SU-DHL-6 (cell line): ENCODE data around the gene VWC2L.

Experiments
- H2AFZ ChIP-seq: fragments of 200-600 bp; sonication (generic); 2 replicates; pipeline ENCODE4 v1.6.1; 2014; ENCODE audit warnings: low read depth, mild to moderate bottlenecking, moderate library complexity, mixed read lengths, antibody characterized with exemption, low read length; ENCODE audit not compliant: severe bottlenecking
- H3F3A ChIP-seq: fragments of 200-600 bp; shearing (Covaris generic); 2 replicates; pipeline ENCODE4 v1.6.0; 2016; ENCODE audit warnings: antibody characterized with exemption, mild to moderate bottlenecking; ENCODE audit not compliant: insufficient read depth
- H3K27ac ChIP-seq: fragments of 200-600 bp; sonication (generic); 2 replicates; pipeline ENCODE4 v1.5.1; 2016; ENCODE audit warnings: low read depth, mild to moderate bottlenecking, low read length, moderate library complexity, mixed read lengths
- H3K27me3 ChIP-seq: fragments of 200-600 bp; sonication (generic), shearing (Covaris generic); 2 replicates; pipeline ENCODE4 v1.6.0; 2014; ENCODE audit warnings: mild to moderate bottlenecking, low read length
- H3K36me3 ChIP-seq: fragments of 200-600 bp; sonication (generic); 2 replicates; pipeline ENCODE4 v1.6.1; 2014; ENCODE audit warnings: mild to moderate bottlenecking, low read length, mixed read lengths
- H3K4me2 ChIP-seq: fragments of 300-600, 200-600 bp; shearing (Covaris generic), sonication (generic); 2 replicates; pipeline ENCODE4 v1.6.0; 2014; ENCODE audit warnings: low read length, low read depth, mild to moderate bottlenecking; ENCODE audit not compliant: poor library complexity, severe bottlenecking
- H3K4me3 ChIP-seq: fragments of 200-600 bp; sonication (generic); 2 replicates; pipeline ENCODE4 v1.5.1; 2014; ENCODE audit warnings: antibody characterized with exemption, low read length, mild to moderate bottlenecking, mixed read lengths; ENCODE audit not compliant: insufficient read depth, poor library complexity, severe bottlenecking
- H3K79me2 ChIP-seq: fragments of 200-600 bp; sonication (generic); 2 replicates; pipeline ENCODE4 v1.6.1; 2014; ENCODE audit warnings: mild to moderate bottlenecking, low read length, moderate library complexity; ENCODE audit not compliant: insufficient read depth
- H3K9ac ChIP-seq: fragments of 200-600 bp; sonication (generic); 2 replicates; pipeline ENCODE4 v1.7.0; 2014; ENCODE audit warnings: mild to moderate bottlenecking, low read length
- H3K9me2 ChIP-seq: fragments of 200-600 bp; sonication (generic); replicated peaks from 2 replicates; pipeline ENCODE4 v1.6.1; 2014; ENCODE audit warnings: low read length; ENCODE audit not compliant: insufficient read depth
- H3K9me3 ChIP-seq: fragments of 200-600 bp; sonication (generic); 2 replicates; pipeline ENCODE4 v1.6.1; 2014; ENCODE audit warnings: low read length, mixed read lengths; ENCODE audit not compliant: insufficient read depth
- H4K20me1 ChIP-seq: fragments of 200-600 bp; sonication (generic); 2 replicates; pipeline ENCODE4 v1.6.1; 2014; ENCODE audit warnings: low read depth, mild to moderate bottlenecking, antibody characterized with exemption, low read length, moderate library complexity, mixed read lengths
- CTCF ChIP-seq: fragments of 200-600 bp; sonication (generic); IDR thresholded peaks from one replicate; pipeline ENCODE4 v1.5.1; 2017; ENCODE audit warnings: antibody characterized with exemption, mild to moderate bottlenecking, low read length, moderate library complexity; ENCODE audit not compliant: insufficient read depth, poor library complexity, severe bottlenecking
- EZH2phosphoT487 ChIP-seq: fragments of 200-600 bp; sonication (generic), shearing (Covaris generic); conservative IDR thresholded peaks from 2 replicates; pipeline ENCODE4 v1.6.1; 2018; ENCODE audit warnings: mild to moderate bottlenecking, antibody characterized with exemption, low read length, moderate library complexity, mixed read lengths

Gene VWC2L

GRCh38 chr2:214412679-214413078 is 1.8 kb downstream of the VWC2L start:
- Histone ChIP-seq H3K27me3 (no peaks in the 10 kb centered on the region), H3K9me3 (no peaks in the 10 kb centered on the region), H3K27ac (no peak overlapping the region), H3K9ac (no peak overlapping the region), H3K79me2 (no peaks in the 10 kb centered on the region), H3K9me2 (no peaks in the 10 kb centered on the region), H3K4me2 (no peak overlapping the region), H2AFZ (no peak overlapping the region), H3K4me3 (no peak overlapping the region), H3F3A (no peaks in the 10 kb centered on the region), H4K20me1 (no peaks in the 10 kb centered on the region), H3K36me3 (no peaks in the 10 kb centered on the region)
- TF ChIP-seq EZH2phosphoT487 (no peak), CTCF (no peak)

GRCh38 chr2:214436470-214436869 is 25.6 kb downstream of the VWC2L start:
- Histone ChIP-seq H3K4me3 (no peak overlapping the region), H3K36me3 (no peaks in the 10 kb centered on the region), H3K9me3 (no peaks in the 10 kb centered on the region), H3K27ac (no peak overlapping the region), H3K4me2 (no peak overlapping the region), H2AFZ (no peak overlapping the region), H3K79me2 (no peaks in the 10 kb centered on the region), H3K27me3 (no peaks in the 10 kb centered on the region), H3K9ac (no peak overlapping the region), H3K9me2 (no peaks in the 10 kb centered on the region), H4K20me1 (no peaks in the 10 kb centered on the region), H3F3A (no peaks in the 10 kb centered on the region)
- no peak for TF ChIP-seq EZH2phosphoT487
- no peak for TF ChIP-seq CTCF

GRCh38 chr2:214450118-214450894 is 39.5 kb downstream of the VWC2L start:
- Histone ChIP-seq H4K20me1 (no peaks in the 10 kb centered on the region; the same call in 1 of the 2 replicates), H3K27ac (no peak overlapping the region)

More at GRCh38 chr2:214450118-214450894, 39.5 kb downstream of the VWC2L start:
- H3K27me3 ChIP-seq = no peaks in the 10 kb centered on the region
- TF ChIP-seq CTCF = no peak
- TF ChIP-seq EZH2phosphoT487 = no peak
- no peaks in the 10 kb centered on the region for H3F3A ChIP-seq
- H3K9me2 ChIP-seq = no peaks in the 10 kb centered on the region
- no peaks in the 10 kb centered on the region for H3K36me3 ChIP-seq
- H3K79me2 ChIP-seq = no peaks in the 10 kb centered on the region
- H3K4me3 ChIP-seq = no peak overlapping the region
- H2AFZ ChIP-seq = no peak overlapping the region
- no peak overlapping the region for H3K9ac ChIP-seq
- H3K4me2 ChIP-seq = no peak overlapping the region
- H3K9me3 ChIP-seq = no peaks in the 10 kb centered on the region
